Measurements from ENCODE around the gene FMN1.

The FMN1 gene, protein sequence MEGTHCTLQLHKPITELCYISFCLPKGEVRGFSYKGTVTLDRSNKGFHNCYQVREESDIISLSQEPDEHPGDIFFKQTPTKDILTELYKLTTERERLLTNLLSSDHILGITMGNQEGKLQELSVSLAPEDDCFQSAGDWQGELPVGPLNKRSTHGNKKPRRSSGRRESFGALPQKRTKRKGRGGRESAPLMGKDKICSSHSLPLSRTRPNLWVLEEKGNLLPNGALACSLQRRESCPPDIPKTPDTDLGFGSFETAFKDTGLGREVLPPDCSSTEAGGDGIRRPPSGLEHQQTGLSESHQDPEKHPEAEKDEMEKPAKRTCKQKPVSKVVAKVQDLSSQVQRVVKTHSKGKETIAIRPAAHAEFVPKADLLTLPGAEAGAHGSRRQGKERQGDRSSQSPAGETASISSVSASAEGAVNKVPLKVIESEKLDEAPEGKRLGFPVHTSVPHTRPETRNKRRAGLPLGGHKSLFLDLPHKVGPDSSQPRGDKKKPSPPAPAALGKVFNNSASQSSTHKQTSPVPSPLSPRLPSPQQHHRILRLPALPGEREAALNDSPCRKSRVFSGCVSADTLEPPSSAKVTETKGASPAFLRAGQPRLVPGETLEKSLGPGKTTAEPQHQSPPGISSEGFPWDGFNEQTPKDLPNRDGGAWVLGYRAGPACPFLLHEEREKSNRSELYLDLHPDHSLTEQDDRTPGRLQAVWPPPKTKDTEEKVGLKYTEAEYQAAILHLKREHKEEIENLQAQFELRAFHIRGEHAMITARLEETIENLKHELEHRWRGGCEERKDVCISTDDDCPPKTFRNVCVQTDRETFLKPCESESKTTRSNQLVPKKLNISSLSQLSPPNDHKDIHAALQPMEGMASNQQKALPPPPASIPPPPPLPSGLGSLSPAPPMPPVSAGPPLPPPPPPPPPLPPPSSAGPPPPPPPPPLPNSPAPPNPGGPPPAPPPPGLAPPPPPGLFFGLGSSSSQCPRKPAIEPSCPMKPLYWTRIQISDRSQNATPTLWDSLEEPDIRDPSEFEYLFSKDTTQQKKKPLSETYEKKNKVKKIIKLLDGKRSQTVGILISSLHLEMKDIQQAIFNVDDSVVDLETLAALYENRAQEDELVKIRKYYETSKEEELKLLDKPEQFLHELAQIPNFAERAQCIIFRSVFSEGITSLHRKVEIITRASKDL (N-terminal part only)

DNA sequence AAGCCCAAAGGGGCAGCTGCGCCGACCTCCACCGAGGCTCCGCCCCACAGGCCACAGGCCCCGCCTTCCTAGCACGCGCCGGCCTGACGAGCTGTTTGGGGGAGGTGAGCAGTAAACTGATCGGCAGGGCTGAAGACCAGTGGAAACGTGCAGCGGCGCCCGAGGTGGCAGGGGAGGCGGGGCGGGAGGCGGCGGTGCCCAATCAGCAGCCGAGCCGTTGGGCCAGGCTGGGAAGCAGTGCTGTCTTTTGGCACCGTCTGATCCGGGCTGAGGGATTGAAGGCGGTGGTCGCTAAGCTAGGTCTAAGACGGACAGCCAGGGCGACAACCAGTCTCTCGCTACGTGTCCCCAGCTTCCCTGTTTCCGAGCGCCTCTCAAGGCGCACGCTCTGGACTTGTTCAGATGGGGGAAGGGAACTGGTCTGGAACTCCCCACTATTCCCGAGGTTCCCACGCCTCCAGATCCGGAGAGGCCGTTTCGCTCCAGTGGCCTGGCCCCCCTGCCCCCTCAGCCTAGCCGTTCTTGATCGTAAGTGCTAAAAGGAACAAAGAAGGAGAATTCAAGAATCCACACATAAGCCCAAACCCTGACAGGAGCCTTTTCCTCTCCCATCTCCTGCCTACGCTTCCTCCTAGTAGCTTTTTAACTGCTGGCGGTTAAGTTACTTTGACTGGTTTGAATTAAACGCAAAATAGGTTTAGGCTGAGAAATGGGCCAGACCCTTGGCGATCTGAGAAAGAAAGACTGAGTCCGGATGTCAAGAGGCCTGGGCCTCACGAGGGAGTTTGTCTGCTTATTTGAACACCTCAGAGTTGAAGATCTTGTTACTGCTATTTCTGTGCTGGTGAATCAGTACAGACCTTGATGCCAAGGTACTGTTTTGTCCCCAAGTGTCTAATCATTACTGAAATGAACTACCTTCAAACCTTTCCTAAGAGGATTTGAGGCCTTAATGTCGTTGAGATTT, at the start of gene FMN1:
Gene FMN1, minus strand, starts transcription at position 11 of the 967 bp plus-strand sequence. CDS start 39,800 bp downstream, outside the sequence.
- DNase-seq (ENCODE audit: low read depth in 2 of 2): peak; percentile 80 to 85

DNA sequence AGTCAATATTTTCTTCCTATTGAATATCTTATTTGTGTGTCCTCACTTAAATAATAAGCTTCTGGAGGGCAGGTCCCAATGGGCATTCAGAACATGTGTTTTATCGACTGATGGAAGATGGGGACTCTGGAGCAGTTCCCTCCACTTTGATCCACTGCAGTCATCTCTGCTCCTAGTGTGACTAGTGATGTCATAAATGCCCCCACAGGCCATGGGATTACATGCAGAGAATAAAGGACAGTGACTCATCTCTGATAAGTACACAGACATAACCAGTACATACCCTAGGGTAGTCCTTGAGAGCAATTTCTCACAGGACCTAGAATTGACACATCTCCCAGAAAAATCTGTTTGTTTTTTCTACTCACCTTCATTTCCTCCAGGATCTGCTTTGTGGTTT, 49.4 kb upstream of the FMN1 start:
- no peak for DNase-seq (ENCODE audit: low read depth in 2 of 2)

- no peak for DNase-seq (ENCODE audit: low read depth in 2 of 2)
These were observed 48.9 kb upstream of the FMN1 start for GRCh38 chr15:33243393-33243792.

DNA sequence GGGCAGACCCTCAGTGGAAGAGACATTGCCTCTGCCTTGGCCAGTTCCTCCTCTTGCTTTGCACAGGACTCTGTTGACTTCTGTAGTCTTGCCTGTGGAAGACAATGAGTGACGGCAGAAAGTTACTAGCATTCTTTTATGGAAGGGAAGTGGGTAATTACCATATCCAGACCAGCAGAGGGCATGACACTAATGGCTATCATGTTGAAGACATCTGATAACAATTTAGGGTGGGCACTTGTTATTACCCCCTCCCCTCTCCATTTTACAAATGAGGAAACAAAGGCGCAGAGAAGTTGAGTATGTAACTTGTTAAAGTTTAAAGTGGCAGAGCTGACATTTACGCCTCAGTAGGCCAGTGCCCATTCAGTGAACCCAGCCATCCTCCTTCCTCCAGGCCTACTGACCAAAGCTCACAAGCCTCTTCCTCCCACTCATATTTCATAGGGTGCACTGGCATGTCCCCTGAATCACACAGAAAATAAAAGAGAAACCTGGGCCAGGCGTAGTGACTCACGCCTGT, 48.2 kb upstream of the FMN1 start:
- DNase-seq (ENCODE audit: low read depth in 2 of 2): no peak

GRCh38 chr15:33242165-33242564, 47.7 kb upstream of the FMN1 start:
- no peak for DNase-seq (ENCODE audit: low read depth in 2 of 2)

- no peak for DNase-seq (ENCODE audit: low read depth in 2 of 2)
These were observed 42.5 kb upstream of the FMN1 start for GRCh38 chr15:33236841-33237509.

DNA sequence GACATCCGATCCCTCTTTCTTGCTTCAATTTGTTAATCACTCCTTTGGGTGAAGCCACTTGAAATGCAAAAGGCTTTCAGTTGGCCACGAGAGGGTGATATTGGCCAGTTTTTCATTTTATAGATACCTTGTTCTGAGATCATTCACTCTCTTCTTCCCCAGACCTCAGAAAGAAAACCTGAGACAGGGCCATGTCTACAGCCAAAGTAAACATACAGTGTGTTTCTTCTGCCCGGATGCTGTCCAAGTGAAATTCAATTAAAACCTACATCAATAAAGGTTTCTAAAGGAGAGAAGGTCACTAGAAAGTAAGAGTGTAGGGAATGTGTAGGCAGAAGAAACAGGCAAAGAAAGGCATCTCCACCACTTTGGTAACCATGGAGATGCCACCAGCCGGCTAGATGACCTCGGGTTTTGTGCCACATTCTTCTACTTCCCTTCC, 39.5 kb upstream of the FMN1 start:
- no peak for DNase-seq (ENCODE audit: low read depth in 2 of 2)

DNA sequence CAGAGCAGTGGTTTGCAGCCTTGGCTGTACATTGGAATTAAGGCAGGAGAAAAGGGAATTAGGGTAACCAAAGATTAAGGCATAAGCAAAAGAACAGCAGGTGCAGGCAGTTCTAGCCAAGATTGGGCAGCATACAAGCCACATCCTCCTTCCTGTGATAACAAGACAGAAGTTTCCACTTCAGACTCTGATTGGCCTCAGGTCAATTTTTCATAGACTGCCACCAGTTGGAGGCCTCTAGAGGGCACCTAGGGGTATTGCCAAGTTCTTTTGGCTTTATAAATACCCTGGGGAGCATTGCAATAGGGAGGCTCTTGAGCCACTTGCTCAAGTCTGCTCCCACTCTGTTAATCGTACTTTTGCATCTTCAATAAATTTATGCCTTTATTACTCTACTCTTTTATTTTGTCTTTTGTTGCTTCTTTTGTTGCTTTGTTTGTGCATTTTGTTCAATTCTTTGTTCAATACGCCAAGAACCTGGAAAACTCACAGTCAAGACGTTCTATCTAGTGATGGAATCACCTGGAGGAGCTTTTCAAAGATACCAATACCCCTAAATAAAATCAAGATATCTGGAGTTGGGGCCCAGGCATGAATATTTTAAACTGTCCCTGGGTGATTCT, 32.2 kb upstream of the FMN1 start:
- DNase-seq (ENCODE audit: low read depth in 2 of 2): peak; percentile 10 to 50

GRCh38 chr15:33218071-33218491, 23.6 kb upstream of the FMN1 start:
- no peak for DNase-seq (ENCODE audit: low read depth in 2 of 2)

DNA sequence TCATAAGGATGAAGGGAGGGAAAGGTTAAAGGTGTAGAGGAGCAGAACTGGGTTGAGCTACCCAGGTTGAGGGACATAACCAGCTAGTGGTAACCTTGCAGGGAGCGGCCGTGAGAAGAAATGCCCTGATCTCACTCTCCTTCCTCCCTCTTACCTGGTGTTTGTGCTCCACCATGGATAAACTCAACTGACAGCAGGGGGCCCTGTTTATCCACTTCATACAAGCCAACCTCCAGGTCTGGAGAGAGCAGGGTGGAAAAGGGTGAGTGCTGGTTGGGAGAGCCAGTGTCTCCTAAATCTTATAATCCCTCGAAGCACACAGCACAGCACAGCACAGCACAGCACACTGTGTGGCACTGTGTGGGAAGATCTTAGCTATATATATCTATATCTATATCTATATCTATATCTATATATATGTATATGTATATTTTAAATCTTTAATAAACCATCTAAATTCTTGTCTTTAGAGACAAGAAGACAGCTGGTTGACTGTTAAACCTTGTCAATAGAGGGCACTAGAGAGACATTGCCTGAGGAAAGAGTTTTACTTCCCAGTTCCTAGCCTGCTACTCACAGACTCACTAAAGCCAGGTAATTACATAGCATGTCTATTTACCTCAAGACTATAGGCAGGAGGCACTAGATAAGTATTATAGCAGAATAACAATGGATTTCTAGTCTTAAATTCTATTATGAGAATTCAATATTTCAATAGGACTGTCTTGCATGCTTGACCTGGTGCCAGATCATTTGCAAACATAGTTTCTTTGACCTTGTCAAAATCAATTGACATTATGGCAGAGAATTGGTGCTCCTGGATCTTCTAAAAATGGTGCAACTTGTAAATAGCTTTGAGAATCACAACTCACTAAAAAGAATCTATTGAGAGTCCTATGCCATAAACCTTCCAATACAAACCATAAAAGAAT, 21.7 kb upstream of the FMN1 start:
- DNase-seq (ENCODE audit: low read depth in 2 of 2): no peak

- DNase-seq (ENCODE audit: low read depth in 2 of 2): no peak
These were observed 16.8 kb upstream of the FMN1 start for GRCh38 chr15:33211176-33211808.

DNA sequence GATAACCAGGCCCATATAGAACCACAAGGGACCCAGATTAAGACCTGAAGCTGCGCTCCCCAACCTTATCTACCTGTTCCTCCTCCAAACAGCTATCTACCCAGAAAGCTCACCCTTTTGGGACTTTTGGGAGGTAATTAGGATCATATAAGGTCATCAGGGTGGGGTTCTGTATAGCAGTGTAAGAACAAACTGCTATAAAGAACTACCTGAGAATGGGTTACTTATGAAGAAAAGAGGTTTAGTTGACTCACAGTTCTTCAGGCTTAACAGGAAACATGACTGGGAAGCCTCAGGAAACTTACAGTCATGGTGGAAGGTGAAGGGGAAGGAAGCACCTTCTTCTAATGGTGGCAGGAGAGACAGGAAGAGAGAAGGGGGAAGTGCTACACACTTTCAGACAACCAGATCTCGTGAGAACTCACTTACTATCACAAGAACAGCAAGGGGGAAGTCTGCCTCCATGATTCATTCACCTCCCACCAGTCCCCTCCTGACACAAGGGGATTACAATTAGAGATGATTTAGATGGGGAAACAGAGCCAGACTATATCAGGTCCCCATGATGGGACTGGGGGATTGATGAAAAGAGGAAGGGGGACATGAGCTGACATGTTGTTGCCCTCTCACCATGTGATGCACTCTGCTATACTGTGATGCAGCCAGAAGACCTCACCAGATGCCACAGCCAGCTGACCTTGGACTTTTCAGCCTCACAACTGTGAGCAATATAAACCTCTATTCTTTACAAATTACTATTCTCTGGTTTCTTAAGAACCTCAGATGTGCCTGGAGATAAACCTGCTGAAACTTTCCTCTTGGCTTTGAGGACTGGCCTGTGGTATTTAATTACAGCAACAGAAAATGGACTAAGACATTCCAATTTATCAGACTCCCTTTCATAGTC, 15.3 kb upstream of the FMN1 start:
- DNase-seq (ENCODE audit: low read depth in 2 of 2): no peak

DNA sequence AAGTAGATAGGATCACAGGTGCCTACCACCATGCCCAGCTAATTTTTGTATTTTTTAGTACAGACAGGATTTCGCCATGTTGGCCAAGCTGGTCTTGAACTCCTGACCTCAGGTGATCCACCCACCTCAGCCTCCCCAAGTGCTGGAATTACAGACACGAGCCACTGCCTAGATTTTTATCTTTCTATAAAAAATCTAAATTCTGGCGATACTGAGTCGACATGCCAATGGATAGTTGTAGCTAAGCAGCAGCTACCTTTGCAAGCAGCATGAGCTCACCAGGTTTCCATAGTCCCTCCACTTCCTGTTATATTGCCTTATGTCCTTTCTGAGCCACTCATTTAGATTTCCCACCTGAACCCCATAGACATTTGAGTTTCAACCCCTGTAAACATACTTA, 13.1 kb upstream of the FMN1 start:
- DNase-seq (ENCODE audit: low read depth in 2 of 2): no peak

- DNase-seq (ENCODE audit: low read depth in 2 of 2): no peak
These were observed 11.9 kb upstream of the FMN1 start for GRCh38 chr15:33206366-33206765.

DNA sequence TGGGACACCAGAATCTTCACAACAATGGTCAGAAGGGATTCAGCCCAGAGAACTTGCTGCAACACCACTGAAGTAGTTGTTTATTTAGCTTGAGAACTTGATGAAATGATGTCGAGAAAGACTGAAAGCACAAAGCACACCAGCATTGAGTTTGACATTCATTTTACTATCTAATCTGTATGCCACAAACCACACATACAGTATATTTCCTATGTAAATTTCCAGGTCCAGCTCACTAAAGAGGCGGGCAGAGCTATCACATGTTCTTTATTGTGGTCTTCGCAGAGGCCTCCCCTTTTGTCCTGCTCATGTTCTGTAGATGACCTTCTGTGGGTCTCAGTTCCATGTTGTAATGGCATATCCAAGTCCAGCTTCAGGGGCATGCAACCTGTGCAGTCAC, 10.4 kb upstream of the FMN1 start:
- DNase-seq (ENCODE audit: low read depth in 2 of 2): no peak

GRCh38 chr15:33204087-33204486, 9.6 kb upstream of the FMN1 start:
- DNase-seq (ENCODE audit: low read depth in 2 of 2): no peak

All from stimulated activated CD4-positive, alpha-beta T cell treated with anti-CD3 and anti-CD28 coated beads, Interleukin-1b, Interleukin-23, amount 100 ng/mL, for 1 hour (primary cell).